Mesangial cell (primary cell): Measurements from ENCODE around the gene SETD1B. TPM values are rescaled to one million over a fixed set of nuclear protein-coding genes. Genes with fewer than 3 reads are reported as not detected.

ENCODE experiments used
- total RNA-seq: library from RNA; depleted of rRNA; stranded (reverse); fragments of >200 nt; gene quantifications from 2 replicates; pipeline ENCODE4 v1.2.3, GENCODE V29; 2015

SETD1B gene
- 6.8 and 12.3 TPM in 2 replicates for total RNA-seq

GRCh38 chr12:121803861-121804416, at the start of gene SETD1B:
TSS of gene SETD1B (plus strand) at chr12:121804009. CDS start at chr12:121804738, 729 bp downstream.

DNA sequence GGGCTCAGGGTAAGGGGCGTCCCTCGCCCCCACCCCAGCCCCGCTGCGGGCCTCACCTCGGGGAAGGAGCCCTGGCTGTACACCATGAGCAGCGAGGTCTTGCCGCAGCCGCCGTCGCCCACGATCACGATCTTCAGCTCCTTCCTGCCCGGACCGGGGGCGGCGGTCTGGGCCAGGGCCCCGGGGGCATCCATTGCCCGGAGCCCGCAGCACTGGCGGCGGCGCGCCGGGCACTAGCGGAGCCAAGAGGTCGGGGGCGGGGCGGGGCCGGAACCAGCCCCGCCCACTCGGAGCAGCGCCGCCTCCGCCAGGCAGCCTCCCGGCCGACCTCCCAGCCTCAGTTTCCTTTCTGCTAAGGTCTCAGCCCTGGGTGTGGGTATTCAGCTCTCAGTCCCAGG, 10.4 kb upstream of the SETD1B start, which contains the start of gene RHOF:
RHOF (minus strand) TSS at position 249 of the 398 bp plus-strand sequence; CDS start at position 194, 55 bp downstream.

DNA sequence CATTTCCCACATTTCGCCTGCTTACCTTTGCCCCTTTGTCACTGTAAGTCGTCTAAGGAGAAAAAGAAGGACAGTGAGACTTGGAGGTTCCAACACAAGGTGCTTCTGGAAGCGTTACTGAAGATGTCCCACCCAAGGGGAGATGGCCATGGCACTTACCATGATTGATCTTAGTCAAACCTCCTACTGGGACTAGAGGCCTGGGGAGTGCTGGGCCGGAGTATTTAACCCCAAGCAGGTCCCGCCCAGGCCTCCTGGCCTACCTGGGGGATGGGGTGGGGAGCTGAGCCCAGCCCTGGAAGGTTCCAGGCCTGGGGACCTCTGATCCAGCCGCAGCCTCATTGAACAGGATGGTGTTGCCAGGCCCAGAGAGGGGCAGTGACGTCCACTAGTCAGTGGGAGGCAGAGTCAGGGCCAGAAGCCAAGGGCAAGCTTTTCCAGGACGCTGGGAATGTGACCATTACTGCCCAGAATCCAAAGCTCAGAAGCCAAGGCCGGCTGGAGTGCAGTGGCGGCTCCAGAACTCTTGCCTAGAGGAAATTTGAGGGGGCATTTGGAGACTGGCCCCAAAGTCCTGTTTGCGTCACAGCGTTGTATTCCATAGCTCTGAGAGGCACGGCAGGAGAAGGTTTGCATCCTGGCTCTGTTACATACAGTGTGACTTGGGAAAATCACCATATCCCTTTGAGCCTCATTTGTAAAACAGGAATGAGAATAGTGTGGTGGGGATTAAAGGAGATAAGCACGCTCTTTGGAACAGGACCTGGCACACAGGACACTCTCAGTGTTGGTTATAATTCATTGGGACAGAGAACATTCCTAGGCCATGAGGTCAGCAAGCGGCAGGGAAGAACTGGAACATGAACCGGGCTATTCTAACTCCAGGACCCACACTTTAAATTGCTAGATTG, 55.1 kb downstream of the SETD1B start, which contains the start of gene HPD:
HPD (minus strand) TSS at position 198 of the 911 bp plus-strand sequence; CDS start at position 162, 36 bp downstream.

Other genes with a start within 250 kb of the SETD1B start
- 20.3 and 48.1 TPM in 2 replicates for gene KDM2B, start 223.0 kb upstream of the SETD1B start, total RNA-seq
- gene ORAI1, start 177.5 kb upstream of the SETD1B start, total RNA-seq, result 18.1 and 23.6 TPM in 2 replicates
- gene MORN3, start 134.4 kb upstream of the SETD1B start, total RNA-seq, result 0.16 and 0.51 TPM in 2 replicates
- 10.3 and 12.4 TPM in 2 replicates for gene TMEM120B, start 91.3 kb upstream of the SETD1B start, total RNA-seq
- 131 and 170 TPM in 2 replicates for gene RHOF, start 10.3 kb upstream of the SETD1B start, total RNA-seq
- gene HPD, start 54.9 kb downstream of the SETD1B start, total RNA-seq, result not detected in 2 replicates
- gene PSMD9, start 84.8 kb downstream of the SETD1B start, total RNA-seq, result 76.9 and 86.2 TPM in 2 replicates
- gene CFAP251, start 114.6 kb downstream of the SETD1B start, total RNA-seq, result 1.8 and 4.9 TPM in 2 replicates
- gene BCL7A, start 217.9 kb downstream of the SETD1B start, total RNA-seq, result 8.3 and 20.8 TPM in 2 replicates